Ammon's horn (tissue), 1 donor: ENCODE results near the gene LTBP3.

Experiments used
- DNase-seq: peaks from one replicate; pipeline ENCODE4 v3.0.0-alpha.2; 2016; ENCODE audit warnings: low spot score

The LTBP3 gene

GRCh38 chr11:65553301-65554001 lies 4.7 kb downstream of the LTBP3 start:
- DNase-seq = no peak

DNA sequence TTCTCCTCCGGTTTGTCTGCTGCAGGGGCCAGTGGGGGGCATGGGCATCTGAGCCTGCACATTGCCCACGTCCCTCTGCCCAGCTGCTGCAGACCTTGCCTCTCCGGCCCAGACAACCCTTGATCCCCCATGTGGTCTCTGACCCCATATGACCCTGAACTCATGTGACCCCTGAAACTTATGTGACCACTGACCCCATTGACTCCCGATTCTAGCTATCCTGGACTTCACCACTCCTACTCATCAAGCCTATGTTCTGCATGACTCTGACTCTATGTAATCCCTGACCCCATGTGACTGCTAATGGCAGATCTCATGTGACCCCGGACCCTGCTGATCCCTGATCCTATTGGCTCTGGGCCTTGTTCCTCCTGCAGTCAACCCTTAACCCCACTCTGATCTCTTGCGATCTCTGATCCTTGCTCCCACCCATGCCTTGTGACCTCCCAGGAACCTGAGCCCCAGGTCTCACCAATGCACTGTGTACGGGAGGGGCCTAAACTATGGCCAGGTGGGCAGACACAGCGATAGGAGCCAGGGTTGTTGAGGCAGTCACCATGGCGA lies 5.7 kb downstream of the LTBP3 start:
- no peak for DNase-seq

DNA sequence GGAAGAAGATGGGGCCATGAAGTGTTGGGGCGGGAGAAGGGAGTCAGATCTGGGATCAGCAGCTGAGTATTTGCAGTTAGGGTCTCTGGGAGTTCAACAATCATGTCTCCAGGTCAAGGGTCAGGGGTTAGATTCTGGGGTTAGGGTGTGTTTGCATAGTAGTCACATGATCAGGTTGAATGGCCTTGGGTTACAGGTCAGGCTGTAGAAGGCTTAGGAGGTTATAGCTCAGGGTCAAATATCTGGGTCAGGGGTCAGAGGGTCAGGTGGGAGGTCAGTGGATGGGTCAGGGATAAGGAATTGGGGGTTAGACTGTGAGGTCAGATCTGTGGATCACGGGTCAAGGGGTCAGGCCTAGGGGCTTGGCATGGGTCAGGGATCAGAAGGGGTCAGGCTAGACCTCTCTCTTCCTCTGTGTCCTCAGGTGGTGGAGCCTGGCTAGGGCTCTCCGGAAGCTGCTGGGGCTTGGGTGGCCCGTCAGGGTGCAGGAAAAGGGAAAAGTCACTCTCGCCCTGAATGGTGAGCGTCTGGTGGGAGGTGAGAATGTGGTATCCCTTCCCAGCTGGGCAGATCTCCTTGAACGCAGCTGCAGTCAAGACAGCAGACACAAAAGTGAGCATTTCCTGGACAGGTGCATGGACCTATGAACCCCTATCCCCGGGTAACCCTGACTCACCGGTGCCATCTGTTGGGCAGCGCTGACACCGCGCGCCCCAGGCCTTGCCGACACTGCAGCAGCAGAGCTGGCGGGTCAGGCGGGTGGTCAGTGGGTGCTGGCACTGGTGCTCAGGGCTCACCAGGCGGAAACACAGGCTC lies 6.4 kb downstream of the LTBP3 start:
- peak; percentile 37 for DNase-seq

DNA sequence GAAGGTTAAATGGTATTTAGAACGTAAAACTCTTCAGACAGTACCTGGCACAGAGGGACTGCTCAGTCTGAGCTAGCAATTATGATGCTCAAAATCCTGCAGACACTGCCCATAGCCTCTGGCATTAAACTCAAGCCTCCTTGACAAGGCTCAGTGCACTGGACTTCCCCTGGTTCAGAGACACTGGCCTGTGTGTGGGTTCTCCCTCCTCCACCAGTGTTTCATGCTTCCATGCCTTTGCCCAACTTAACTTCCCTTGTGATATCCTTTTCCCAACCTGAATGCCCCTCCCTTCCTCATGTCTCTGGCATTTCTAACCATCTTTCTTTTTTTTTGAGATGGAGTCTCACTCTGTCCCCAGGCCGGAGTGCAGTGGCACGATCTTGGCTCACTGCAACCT lies 9.1 kb downstream of the LTBP3 start:
- no peak for DNase-seq

DNA sequence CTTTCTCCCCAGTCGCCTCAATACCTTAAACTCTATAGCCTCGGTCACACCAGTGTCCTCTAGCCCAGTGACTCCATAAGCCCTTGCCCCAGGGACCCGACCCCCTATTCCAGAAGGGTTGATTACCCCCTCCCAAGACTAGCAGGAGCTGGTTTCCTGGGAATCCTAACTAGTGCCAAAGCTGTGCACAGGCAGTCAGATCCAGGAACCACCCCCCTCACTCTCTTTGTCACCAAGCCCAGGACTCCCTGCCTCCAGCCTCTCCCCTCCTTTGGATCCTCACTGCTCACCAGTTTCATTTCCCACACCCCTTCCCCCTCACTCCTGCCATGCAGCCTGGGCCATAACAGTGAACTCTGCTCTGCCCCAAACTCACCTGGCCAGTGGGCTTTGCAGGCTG lies 9.8 kb downstream of the LTBP3 start:
- peak; percentile 42 for DNase-seq

DNA sequence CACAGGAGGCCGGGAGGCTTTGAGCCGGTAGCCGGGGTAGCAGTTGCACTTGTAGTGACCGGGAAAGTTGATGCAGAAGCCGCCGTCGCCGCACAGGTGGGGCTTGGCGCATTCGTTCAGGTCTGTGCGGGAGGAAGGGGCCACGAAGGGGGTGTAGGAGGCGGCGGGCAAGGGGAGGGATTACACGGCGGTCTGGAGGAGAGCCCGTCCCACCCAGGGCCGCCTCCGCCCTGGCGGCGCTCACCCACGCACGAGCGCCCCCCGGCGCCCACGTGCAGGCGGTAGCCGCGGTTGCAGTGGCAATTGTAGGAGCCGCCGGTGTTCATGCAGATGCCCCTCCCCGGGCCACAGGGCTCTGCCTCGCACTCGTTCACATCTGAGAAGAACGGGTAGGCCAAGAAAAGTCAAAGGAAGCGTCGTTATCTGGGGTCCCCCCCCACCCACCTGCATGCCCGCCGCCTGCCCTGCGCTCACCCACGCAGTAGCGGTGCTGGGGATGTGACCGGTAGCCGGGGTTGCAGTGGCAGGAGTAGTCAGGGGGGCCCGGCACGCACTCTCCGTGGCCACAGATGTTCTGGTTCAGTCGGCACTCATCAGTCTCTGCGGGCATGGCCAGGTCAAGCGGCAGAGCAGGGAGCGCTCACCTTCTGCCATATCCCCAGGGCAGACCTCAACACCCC lies 10.6 kb downstream of the LTBP3 start:
- DNase-seq = no peak

GRCh38 chr11:65546217-65546958 lies 11.8 kb downstream of the LTBP3 start:
- peak; percentile 67 for DNase-seq

- DNase-seq = no peak
These were observed 12.3 kb downstream of the LTBP3 start for GRCh38 chr11:65545853-65546216.

GRCh38 chr11:65542738-65543390 lies 15.3 kb downstream of the LTBP3 start:
- DNase-seq = no peak

DNA sequence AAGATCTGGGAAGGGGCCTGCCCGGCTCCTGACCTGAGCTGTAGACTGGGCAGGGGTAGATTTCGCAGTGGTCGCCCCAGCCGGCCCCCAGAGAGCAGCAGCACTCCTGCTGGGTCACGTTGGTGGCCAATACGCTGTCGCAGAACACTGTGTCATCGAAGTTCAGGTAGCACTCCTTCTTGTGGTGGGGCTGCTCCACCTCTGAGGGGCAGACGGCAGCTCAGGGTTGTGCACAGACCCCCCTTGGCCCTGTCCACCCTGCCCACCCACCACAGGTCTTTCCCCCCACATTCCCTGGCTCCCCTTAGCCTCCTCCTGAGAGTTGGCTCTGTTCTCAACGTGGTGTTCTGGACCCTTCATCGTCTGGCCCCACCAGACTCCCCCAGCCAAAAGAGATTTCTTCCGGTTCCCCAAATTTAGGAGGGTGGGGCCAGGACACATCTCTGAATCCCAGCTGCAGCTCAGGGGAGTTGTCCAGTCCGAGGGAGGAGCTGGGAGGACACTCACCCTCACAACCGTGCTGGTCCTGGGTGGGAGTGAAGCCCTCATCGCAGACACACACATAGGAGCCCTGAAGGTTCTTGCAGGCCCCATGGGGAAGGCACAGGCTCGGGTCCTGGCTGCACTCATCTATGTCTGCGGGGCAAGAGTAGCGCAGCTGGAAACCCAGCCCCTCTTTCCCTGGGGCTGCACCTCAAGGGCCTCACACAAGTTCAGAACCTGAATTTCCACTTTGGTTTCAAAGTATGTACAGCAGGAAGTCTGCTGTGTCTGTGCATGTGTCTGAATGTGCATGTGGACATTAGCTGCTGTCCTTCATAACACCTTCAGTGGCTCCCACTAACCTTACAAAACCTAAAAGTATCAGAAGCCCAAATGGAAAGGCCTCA lies 16.8 kb downstream of the LTBP3 start:
- no peak for DNase-seq

GRCh38 chr11:65540290-65541092 lies 17.7 kb downstream of the LTBP3 start:
- DNase-seq = peak; percentile 91

DNA sequence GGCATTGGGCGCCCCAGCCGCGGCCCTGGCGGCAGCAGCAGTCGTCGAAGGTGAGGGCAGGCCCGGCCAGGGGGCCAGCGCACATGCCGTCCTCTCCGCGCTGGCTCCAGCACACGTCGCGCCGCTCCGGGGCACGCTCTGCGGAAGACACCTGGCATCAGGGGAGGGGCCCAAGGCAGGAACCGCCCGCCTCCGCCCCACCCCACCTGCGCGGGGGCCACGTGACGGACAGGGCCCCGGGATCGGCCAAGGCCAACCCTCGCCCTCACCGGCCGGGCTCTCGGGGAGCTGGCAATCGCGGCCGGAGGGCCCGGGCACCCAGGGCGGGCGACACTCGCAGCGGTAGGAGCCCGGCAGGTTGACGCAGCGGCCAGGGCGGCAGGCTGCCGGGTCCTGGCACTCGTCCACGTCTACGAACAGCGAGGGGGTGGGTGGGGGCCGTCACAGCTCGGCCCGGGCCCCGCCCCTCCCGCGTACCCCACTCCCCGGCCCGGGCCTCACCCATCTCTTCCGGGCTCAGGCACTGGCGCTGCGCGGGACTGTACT lies 18.3 kb downstream of the LTBP3 start:
- DNase-seq = no peak

- no peak for DNase-seq
These were observed 19.0 kb downstream of the LTBP3 start for GRCh38 chr11:65538915-65539743.

- DNase-seq = no peak
These were observed 19.8 kb downstream of the LTBP3 start for GRCh38 chr11:65538232-65538914.

DNA sequence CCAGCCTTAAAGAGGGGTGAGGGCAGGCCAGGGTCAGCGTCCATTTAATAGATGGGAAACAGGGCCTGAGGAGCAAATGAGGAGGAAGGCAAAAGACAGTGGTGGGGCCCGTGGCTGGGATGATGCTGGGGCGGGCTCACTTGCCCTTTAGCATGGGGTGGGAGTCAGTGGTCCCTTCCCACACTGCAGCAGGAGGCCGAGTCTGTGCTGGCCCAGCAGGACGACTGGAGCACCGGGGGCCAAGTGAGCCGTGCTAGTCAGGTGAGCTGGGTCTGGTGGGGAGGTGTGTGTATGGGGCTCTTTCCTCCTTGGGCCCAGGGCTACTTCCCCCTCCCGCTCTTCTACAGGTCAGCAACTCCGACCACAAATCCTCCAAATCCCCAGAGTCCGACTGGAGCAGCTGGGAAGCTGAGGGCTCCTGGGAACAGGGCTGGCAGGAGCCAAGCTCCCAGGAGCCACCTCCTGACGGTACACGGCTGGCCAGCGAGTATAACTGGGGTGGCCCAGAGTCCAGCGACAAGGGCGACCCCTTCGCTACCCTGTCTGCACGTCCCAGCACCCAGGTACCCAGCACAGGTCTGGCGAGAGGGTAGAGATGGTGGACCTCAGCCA lies 20.4 kb downstream of the LTBP3 start:
- DNase-seq = no peak

DNA sequence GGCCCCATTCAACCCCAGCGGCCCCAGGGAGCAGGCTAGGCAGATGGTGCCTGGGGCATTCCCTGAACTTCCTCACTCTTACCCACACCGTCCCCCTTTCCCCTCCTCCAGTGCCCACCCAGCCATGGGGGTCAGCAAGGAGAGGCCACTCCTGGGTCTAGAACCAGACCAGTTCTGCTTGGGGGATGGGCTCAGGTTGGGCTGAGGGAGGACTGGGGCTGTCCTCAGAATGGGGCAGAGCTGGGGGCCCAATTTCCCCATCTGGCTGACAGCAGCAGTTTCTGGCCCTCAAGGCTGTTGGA lies 20.9 kb downstream of the LTBP3 start:
- no peak for DNase-seq
